Measurements from ENCODE around the gene DUSP10. TPM values are rescaled to one million over a fixed set of nuclear protein-coding genes. Genes with fewer than 3 reads are reported as not detected.

Gene DUSP10
- total and polyA plus RNA-seq, 8 donors = 1.0 to 50.0 (median 3.0) TPM

- peak overlapping the region in 3 of 5 donors; percentile 54 to 60 (median 55) for H3K27ac ChIP-seq
- DNase-seq = no peak
- no peaks in the 10 kb centered on the region for H3K27me3 ChIP-seq
- H3K36me3 ChIP-seq = peaks cover 3 to 25% (median 21%) of the 10 kb centered on the region in 4 donors
- TF ChIP-seq CTCF (IDR thresholded peaks at IDR 0.05) = no peak
- no peak for TF ChIP-seq EP300 (IDR thresholded peaks at IDR 0.05)
- TF ChIP-seq POLR2A (IDR thresholded peaks at IDR 0.05) = no peak
- no peak for TF ChIP-seq POLR2AphosphoS5 (IDR thresholded peaks at IDR 0.05)
- no peaks in the 10 kb centered on the region for H3K9me3 ChIP-seq
- H3K4me1 ChIP-seq = peaks cover 0 to 28% (median 14%) of the 10 kb centered on the region in 4 donors
- intact Hi-C loops (cut with DNase I; ENCODE audit: low total_unique reads) = no loop called here
- H3K4me3 ChIP-seq = no peak overlapping the region
- 75 to 95% (median 81%) methylated on average over 1 of the region's 1 CpG for WGBS, 5 donors
Measured at GRCh38 chr1:221704306-221704705, 37.6 kb downstream of the DUSP10 start.

GRCh38 chr1:221701570-221702186 lies 40.2 kb downstream of the DUSP10 start:
- no peak for DNase-seq
- H3K36me3 ChIP-seq = peaks cover 3 to 25% (median 21%) of the 10 kb centered on the region in 4 donors
- H3K27me3 ChIP-seq = no peaks in the 10 kb centered on the region
- intact Hi-C loops (cut with DNase I; ENCODE audit: low total_unique reads) = no loop called here
- H3K4me1 ChIP-seq = peaks cover 0 to 14% (median 3%) of the 10 kb centered on the region in 4 donors
- no peak overlapping the region for H3K4me3 ChIP-seq
- TF ChIP-seq EP300 (IDR thresholded peaks at IDR 0.05) = no peak
- no peak for TF ChIP-seq CTCF (IDR thresholded peaks at IDR 0.05)
- TF ChIP-seq POLR2AphosphoS5 (IDR thresholded peaks at IDR 0.05) = no peak
- TF ChIP-seq POLR2A (IDR thresholded peaks at IDR 0.05) = no peak
- no peak overlapping the region for H3K27ac ChIP-seq
- H3K9me3 ChIP-seq = no peaks in the 10 kb centered on the region
- 80 to 86% (median 83%) methylated on average over 1 of the region's 1 CpG for WGBS, 5 donors

GRCh38 chr1:221700948-221701347 lies 40.9 kb downstream of the DUSP10 start:
- H3K27me3 ChIP-seq = no peaks in the 10 kb centered on the region
- peaks cover 3 to 21% (median 18%) of the 10 kb centered on the region in 4 donors for H3K36me3 ChIP-seq
- TF ChIP-seq EP300 (IDR thresholded peaks at IDR 0.05) (no peak), POLR2AphosphoS5 (IDR thresholded peaks at IDR 0.05) (no peak), CTCF (IDR thresholded peaks at IDR 0.05) (no peak), POLR2A (IDR thresholded peaks at IDR 0.05) (no peak)
- intact Hi-C loops (cut with DNase I; ENCODE audit: low total_unique reads) = no loop called here
- no peak overlapping the region for H3K27ac ChIP-seq
- no peak for DNase-seq
- WGBS, 5 donors = 50 to 96% (median 78%) methylated on average over 2 of the region's 2 CpGs
- H3K4me1 ChIP-seq = peaks cover 0 to 14% (median 3%) of the 10 kb centered on the region in 4 donors
- no peaks in the 10 kb centered on the region for H3K9me3 ChIP-seq
- no peak overlapping the region for H3K4me3 ChIP-seq

- Histone ChIP-seq H3K27ac (no peak overlapping the region), H3K27me3 (no peaks in the 10 kb centered on the region), H3K4me1 (peaks cover 0 to 14% (median 3%) of the 10 kb centered on the region in 4 donors), H3K9me3 (no peaks in the 10 kb centered on the region), H3K36me3 (peaks cover under 1 to 16% (median 14%) of the 10 kb centered on the region in 4 donors), H3K4me3 (no peak overlapping the region)
- intact Hi-C loops (cut with DNase I; ENCODE audit: low total_unique reads) = no loop called here
- 89 to 96% (median 93%) methylated on average over 1 of the region's 1 CpG for WGBS, 5 donors
- no peak for DNase-seq
- TF ChIP-seq EP300 (IDR thresholded peaks at IDR 0.05) (no peak), POLR2A (IDR thresholded peaks at IDR 0.05) (no peak), POLR2AphosphoS5 (IDR thresholded peaks at IDR 0.05) (no peak), CTCF (IDR thresholded peaks at IDR 0.05) (no peak)
Measured at GRCh38 chr1:221700536-221700935, 41.4 kb downstream of the DUSP10 start.

Measured in stomach (tissue), 9 donors.